HCT116 (cell line): ENCODE data around the gene DCAF5. TPM values are rescaled to one million over a fixed set of nuclear protein-coding genes. Genes with fewer than 3 reads are reported as not detected.

Experiments
- ATAC-seq: fragments of 200-7000 bp; cut with Tn5 transposase; 2 replicates; pipeline ENCODE4 v1.9.1; 2020; ENCODE audit warnings: mild to moderate bottlenecking, moderate library complexity
- BruUV-seq: library from RNA; stranded (reverse); fragments of 400-500 nt; replicated peaks from 2 replicates; lab custom pipeline; 2021; lab: Mats Ljungman, UMichigan
- CTCF ChIA-PET: fragments of 300-600 bp; sonication (Branson Sonifier 250); formaldehyde crosslinking; loops from one replicate; lab custom pipeline; 2021; ENCODE audit warnings: antibody characterized with exemption; lab: Charles Lee
- POLR2A ChIA-PET: fragments of 300-600, 350-600 bp; sonication (Branson Sonifier 250); formaldehyde crosslinking; loops from one replicate; lab custom pipeline; 2021; ENCODE audit warnings: antibody characterized with exemption; lab: Charles Lee
- RAD21 ChIA-PET, 2 experiments: fragments of 300-600 bp; sonication (Branson Sonifier 250); formaldehyde crosslinking; loops; one replicate each; lab custom pipeline; 2023; ENCODE audit warnings: low total read pairs in 2 of 2; ENCODE audit not compliant: uncharacterized antibody in 2 of 2, unreplicated experiment in 2 of 2, low non-redundant PET in 1 of 2; lab: Charles Lee
- DNase-seq: peaks from one replicate; pipeline ENCODE4 v3.0.0-alpha.2; 2010; ENCODE audit warnings: low read depth, low spot score
- H2AFZ ChIP-seq: fragments of 200-600 bp; shearing (Covaris generic), sonication (generic); 2 replicates; pipeline ENCODE4 v1.6.1; 2017; ENCODE audit warnings: low read depth, mixed run types, mixed read lengths, antibody characterized with exemption, low read length; ENCODE audit not compliant: poor library complexity, severe bottlenecking
- H3K27ac ChIP-seq: 2 replicates; pipeline ENCODE4 v1.5.1; 2012; ENCODE audit warnings: low read depth, low read length
- H3K27me3 ChIP-seq: fragments of 200-600 bp; sonication (generic); 2 replicates; pipeline ENCODE4 v1.6.1; 2016; ENCODE audit warnings: mixed run types, low read length, mixed read lengths; ENCODE audit not compliant: insufficient read depth
- H3K36me3 ChIP-seq, 2 experiments: fragments of 200-500 bp in 1 of 2; fragments of 200-600 bp in 1 of 2; sonication (Bioruptor generic) in 1 of 2; sonication (generic) in 1 of 2; 2 replicates each; pipeline versions ENCODE4 v1.5.1 to v1.6.1; 2014 to 2016; ENCODE audit warnings: low read length in 2 of 2, inconsistent platforms in 1 of 2, mixed read lengths in 1 of 2, mixed run types in 1 of 2; ENCODE audit not compliant: insufficient read depth in 2 of 2, control insufficient read depth in 1 of 2
- H3K4me1 ChIP-seq, 2 experiments: fragments of 200-600 bp in 1 of 2; sonication (generic) in 1 of 2; 2 replicates each; pipeline versions ENCODE4 v1.5.1 to v1.6.1; 2012 to 2017; ENCODE audit warnings: low read length in 2 of 2, inconsistent platforms in 1 of 2, mild to moderate bottlenecking in 1 of 2, mixed read lengths in 1 of 2, mixed run types in 1 of 2, moderate library complexity in 1 of 2; ENCODE audit not compliant: insufficient read depth in 2 of 2, control insufficient read depth in 1 of 2
- H3K4me2 ChIP-seq: fragments of 200-600 bp; sonication (generic); 2 replicates; pipeline ENCODE4 v1.6.1; 2017; ENCODE audit warnings: mixed run types, low read length, mixed read lengths
- H3K4me3 ChIP-seq, 2 experiments: fragments of 200-600 bp in 1 of 2; sonication (generic) in 1 of 2; replicated peaks in 1 of 2; 2 replicates each; pipeline ENCODE4 v1.5.1; 2011 to 2016; ENCODE audit warnings: low read length in 2 of 2, control low read depth in 1 of 2, low read depth in 1 of 2, mild to moderate bottlenecking in 1 of 2, mixed read lengths in 1 of 2, mixed run types in 1 of 2
- H3K79me2 ChIP-seq: fragments of 200-600 bp; sonication (generic); 2 replicates; pipeline ENCODE4 v1.6.1; 2017; ENCODE audit warnings: mild to moderate bottlenecking, mixed run types, low read length, moderate library complexity, mixed read lengths; ENCODE audit not compliant: insufficient read depth
- H3K9ac ChIP-seq: fragments of 200-600 bp; sonication (generic); 2 replicates; pipeline ENCODE4 v1.6.1; 2016; ENCODE audit warnings: low read length, mixed read lengths
- H3K9me2 ChIP-seq: fragments of 200-600 bp; sonication (generic), shearing (Covaris generic); 2 replicates; pipeline ENCODE4 v1.6.1; 2017; ENCODE audit warnings: mixed run types, mild to moderate bottlenecking, moderate library complexity; ENCODE audit not compliant: insufficient read depth
- H3K9me3 ChIP-seq, 2 experiments: fragments of 200-500 bp in 1 of 2; fragments of 200-600 bp in 1 of 2; sonication (Bioruptor generic) in 1 of 2; sonication (generic) in 1 of 2; 2 replicates each; pipeline ENCODE4 v1.6.1; 2014 to 2017; ENCODE audit warnings: low read length in 2 of 2, mixed read lengths in 2 of 2, inconsistent platforms in 1 of 2, low read depth in 1 of 2, mild to moderate bottlenecking in 1 of 2, mixed run types in 1 of 2, moderate library complexity in 1 of 2; ENCODE audit not compliant: control insufficient read depth in 1 of 2, insufficient read depth in 1 of 2
- H4K20me1 ChIP-seq: fragments of 200-600 bp; sonication (generic), shearing (Covaris generic); 2 replicates; pipeline ENCODE4 v1.6.1; 2017; ENCODE audit warnings: mixed run types, mild to moderate bottlenecking, moderate library complexity; ENCODE audit not compliant: insufficient read depth
- CBX3 ChIP-seq: IDR thresholded peaks from 2 replicates; pipeline ENCODE4 v1.6.1; 2012; ENCODE audit warnings: low read depth
- CEBPB ChIP-seq: IDR thresholded peaks from 2 replicates; pipeline ENCODE4 v1.6.1; 2012; ENCODE audit warnings: low read depth
- CTCF ChIP-seq, 3 experiments: fragments of 200-600 bp in 1 of 3; sonication (generic) in 1 of 3; IDR thresholded peaks in 2 of 3; conservative IDR thresholded peaks in 1 of 3; 2 replicates each; pipeline ENCODE4 v1.5.1; 2012 to 2017; ENCODE audit warnings: low read depth in 2 of 3, low read length in 2 of 3, antibody characterized with exemption in 1 of 3, borderline replicate concordance in 1 of 3, control low read depth in 1 of 3, mild to moderate bottlenecking in 1 of 3, mixed read lengths in 1 of 3, mixed run types in 1 of 3, moderate library complexity in 1 of 3; ENCODE audit not compliant: insufficient read depth in 1 of 3
- ELF1 ChIP-seq: IDR thresholded peaks from 2 replicates; pipeline ENCODE4 v1.6.1; 2012; ENCODE audit warnings: low read depth, borderline replicate concordance
- EZH2 ChIP-seq: fragments of 200-600 bp; sonication (generic); IDR thresholded peaks from 2 replicates; pipeline ENCODE4 v1.6.1; 2017; ENCODE audit warnings: antibody characterized with exemption, mixed run types
- EZH2phosphoT487 ChIP-seq: fragments of 200-600 bp; IDR thresholded peaks from 2 replicates; pipeline ENCODE4 v1.6.1; 2018; ENCODE audit warnings: antibody characterized with exemption, borderline replicate concordance
- FOSL1 ChIP-seq: IDR thresholded peaks from 2 replicates; pipeline ENCODE4 v1.6.1; 2012; ENCODE audit warnings: low read depth
- MAX ChIP-seq: IDR thresholded peaks from 2 replicates; pipeline ENCODE4 v1.6.1; 2012
- RAD21 ChIP-seq: IDR thresholded peaks from 2 replicates; pipeline ENCODE4 v1.6.1; 2012; ENCODE audit warnings: low read depth, mild to moderate bottlenecking
- REST ChIP-seq: IDR thresholded peaks from 2 replicates; pipeline ENCODE4 v1.6.1; 2012; ENCODE audit warnings: low read depth
- SP1 ChIP-seq: IDR thresholded peaks from 2 replicates; pipeline ENCODE4 v1.6.1; 2012; ENCODE audit warnings: low read depth
- SRF ChIP-seq: IDR thresholded peaks from 2 replicates; pipeline ENCODE4 v1.6.1; 2012; ENCODE audit warnings: low read depth
- TCF7L2 ChIP-seq: IDR thresholded peaks from 2 replicates; pipeline ENCODE4 v1.7.0; 2011; ENCODE audit warnings: borderline replicate concordance, inconsistent platforms; ENCODE audit not compliant: insufficient read depth, insufficient read length; ENCODE audit errors: extremely low read depth
- YY1 ChIP-seq: IDR thresholded peaks from 2 replicates; pipeline ENCODE4 v1.6.1; 2011; ENCODE audit warnings: low read length, low read depth, moderate library complexity, mild to moderate bottlenecking; ENCODE audit not compliant: insufficient replicate concordance; ENCODE audit errors: extremely low read depth
- ZFX ChIP-seq: fragments of 450-650 bp; IDR thresholded peaks from 2 replicates; pipeline ENCODE4 v1.6.1; 2017
- ZNF274 ChIP-seq: fragments of 200-500 bp; sonication (Bioruptor generic); IDR thresholded peaks from 2 replicates; pipeline ENCODE4 v1.6.1; 2014; ENCODE audit warnings: mild to moderate bottlenecking, low read depth, low read length, inconsistent platforms
- intact Hi-C: fragments of 100-400 bp; cut with micrococcal nuclease; formaldehyde crosslinking; loops from 2 replicates; pipeline ENCODE4 v1.10.0; 2022
- total RNA-seq: library from RNA; stranded (reverse); gene quantifications from one replicate; pipeline ENCODE4 v1.2.1, GENCODE V29; 2021; ENCODE audit not compliant: unreplicated experiment

The DCAF5 gene
- total RNA-seq, 1 experiment from 2014 or later = 27.1 TPM

- POLR2A ChIA-PET = no interaction called here
- no peak overlapping the region for H3K9ac ChIP-seq
- ATAC-seq = no peak
- H2AFZ ChIP-seq = no peak overlapping the region
- intact Hi-C loops = no loop called here
- no peak overlapping the region for H3K27ac ChIP-seq
- RAD21 ChIA-PET = no interaction called here
- BruUV-seq = no TSS peak
- no peaks in the 10 kb centered on the region for H4K20me1 ChIP-seq
- CTCF ChIA-PET = no interaction called here
- no peaks in the 10 kb centered on the region for H3K9me2 ChIP-seq
- H3K4me1 ChIP-seq = no peaks in the 10 kb centered on the region
- no peak overlapping the region for H3K4me3 ChIP-seq
- H3K9me3 ChIP-seq = no peaks in the 10 kb centered on the region
- DNase-seq = no peak
- H3K27me3 ChIP-seq = no peaks in the 10 kb centered on the region
- H3K79me2 ChIP-seq = no peaks in the 10 kb centered on the region
- peaks cover 6 to 18% of the 10 kb centered on the region in 2 experiments; a peak in 2 of 4 replicates for H3K36me3 ChIP-seq
- TF ChIP-seq EZH2 (no peak), ZFX (no peak), RAD21 (no peak), CBX3 (no peak), ELF1 (no peak), FOSL1 (no peak), MAX (no peak), ZNF274 (no peak), YY1 (no peak), CEBPB (no peak), CTCF (IDR thresholded peaks at IDR 0.05 in 2 of 3, conservative IDR thresholded peaks at IDR 0.05 in 1 of 3; ENCODE audit: borderline replicate concordance in 1 of 3, insufficient read depth in 1 of 3, low read depth in 2 of 3, low read length in 2 of 3) (no peak), SP1 (no peak), TCF7L2 (no peak), REST (no peak), EZH2phosphoT487 (no peak), SRF (no peak)
- TF ChIP-seq, all 23 proteins: peak for 0
- H3K4me2 ChIP-seq = no peak overlapping the region
Measured at GRCh38 chr14:69088586-69088985, 64.3 kb downstream of the DCAF5 start.
